GM21447 (cell line): Measurements from ENCODE around the gene TIMM22.
"Not testable (repeated sequence)": the region's sequence is repeated elsewhere in the genome, so short reads cannot be mapped to it uniquely, and the experiment has no call there.

Experiments used
- ATAC-seq: cut with Tn5 transposase; IDR thresholded peaks from one replicate; pipeline ENCODE4 v1.9.1; 2021; ENCODE audit not compliant: unreplicated experiment

TIMM22 gene

DNA sequence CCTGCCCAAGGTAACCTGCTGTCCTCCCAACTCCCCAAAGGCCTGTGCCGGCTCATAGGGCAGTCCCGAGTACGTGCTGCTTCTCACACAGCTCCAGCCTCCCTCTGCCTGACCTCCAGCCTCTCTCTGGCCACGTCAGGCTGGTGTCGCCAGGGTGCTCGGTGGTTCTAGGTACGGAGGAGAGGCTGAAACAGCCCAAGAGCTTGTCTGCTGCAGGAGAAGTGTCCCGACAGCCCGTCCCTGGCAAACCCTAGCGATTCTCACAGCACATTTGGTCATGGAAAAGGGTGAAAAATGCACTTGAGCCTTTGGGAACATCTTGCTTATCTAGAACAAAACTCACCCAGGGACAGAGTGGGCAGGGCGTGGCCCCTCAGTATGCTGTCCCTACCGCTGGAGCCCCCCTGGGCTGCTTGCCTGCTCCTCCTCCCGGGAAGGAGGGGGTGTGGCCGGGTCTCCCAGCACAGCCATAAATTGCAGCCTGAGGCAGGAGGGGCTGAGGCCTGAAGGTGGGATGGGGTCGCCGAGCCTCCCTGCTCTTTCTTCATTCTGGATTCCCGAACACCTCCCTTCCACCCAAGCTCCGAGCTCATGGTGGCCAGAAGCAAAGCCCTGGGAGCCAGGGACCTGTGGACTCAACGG, 40.4 kb downstream of the TIMM22 start:
- ATAC-seq: no peak

GRCh38 chr17:1038459-1039122, 41.7 kb downstream of the TIMM22 start:
- ATAC-seq: no peak

GRCh38 chr17:1039123-1039507, 42.2 kb downstream of the TIMM22 start:
- no peak for ATAC-seq

DNA sequence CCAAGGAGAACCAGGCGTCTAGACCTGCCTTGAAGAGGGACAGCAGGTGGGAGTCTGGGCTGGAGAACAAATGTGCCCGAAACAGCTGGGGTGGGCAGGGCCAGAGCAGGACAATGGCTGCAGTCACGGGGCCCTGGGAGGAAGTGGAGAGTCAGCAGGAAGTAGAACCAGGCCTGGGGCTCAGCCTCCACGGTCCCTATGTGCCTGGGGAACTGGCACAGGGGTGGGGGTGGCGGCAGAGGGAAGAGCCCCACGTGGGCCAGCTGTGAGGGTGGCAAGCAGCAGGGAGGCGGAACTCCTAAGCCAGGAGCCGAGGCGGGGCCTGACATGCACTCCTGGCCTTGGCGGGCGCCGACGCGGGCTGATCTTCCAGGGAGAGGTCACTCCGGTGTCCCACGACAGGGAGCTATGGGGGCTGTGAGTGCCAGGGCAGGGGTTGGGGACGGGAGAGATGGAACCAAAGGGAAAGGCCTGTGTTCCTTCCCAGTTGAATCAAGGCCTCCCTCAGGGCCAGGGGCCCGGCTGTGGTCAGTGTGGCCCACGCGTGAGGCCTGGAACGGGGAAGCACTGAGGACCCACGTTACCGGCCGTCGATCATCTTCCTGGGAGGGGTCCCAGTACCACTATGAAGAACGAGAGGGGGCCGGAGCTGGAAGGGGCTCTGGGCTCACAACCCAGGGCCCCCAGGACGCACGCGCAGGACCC, 42.7 kb downstream of the TIMM22 start:
- no peak for ATAC-seq

- ATAC-seq: no peak
These were observed 43.3 kb downstream of the TIMM22 start for GRCh38 chr17:1040216-1040600.

GRCh38 chr17:1041746-1042145, 44.8 kb downstream of the TIMM22 start:
- ATAC-seq: no peak

DNA sequence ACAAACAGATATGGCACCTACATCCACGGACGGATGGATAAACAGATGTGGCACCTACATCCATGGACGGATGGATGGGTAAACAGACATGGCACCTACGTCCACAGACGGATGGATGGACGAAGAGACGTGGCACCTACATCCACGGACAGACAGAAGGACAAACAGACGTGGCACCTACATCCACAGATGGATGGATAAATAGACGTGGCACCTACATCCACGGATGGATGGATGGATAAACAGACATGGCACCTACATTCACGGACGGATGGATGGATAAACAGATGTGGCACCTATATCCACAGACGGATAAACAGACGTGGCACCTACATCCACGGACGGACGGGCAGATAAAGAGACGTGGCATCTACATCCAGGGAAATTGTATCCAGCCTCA, 45.6 kb downstream of the TIMM22 start:
- ATAC-seq: no peak

GRCh38 chr17:1043601-1044251, 46.8 kb downstream of the TIMM22 start:
- ATAC-seq: no peak

DNA sequence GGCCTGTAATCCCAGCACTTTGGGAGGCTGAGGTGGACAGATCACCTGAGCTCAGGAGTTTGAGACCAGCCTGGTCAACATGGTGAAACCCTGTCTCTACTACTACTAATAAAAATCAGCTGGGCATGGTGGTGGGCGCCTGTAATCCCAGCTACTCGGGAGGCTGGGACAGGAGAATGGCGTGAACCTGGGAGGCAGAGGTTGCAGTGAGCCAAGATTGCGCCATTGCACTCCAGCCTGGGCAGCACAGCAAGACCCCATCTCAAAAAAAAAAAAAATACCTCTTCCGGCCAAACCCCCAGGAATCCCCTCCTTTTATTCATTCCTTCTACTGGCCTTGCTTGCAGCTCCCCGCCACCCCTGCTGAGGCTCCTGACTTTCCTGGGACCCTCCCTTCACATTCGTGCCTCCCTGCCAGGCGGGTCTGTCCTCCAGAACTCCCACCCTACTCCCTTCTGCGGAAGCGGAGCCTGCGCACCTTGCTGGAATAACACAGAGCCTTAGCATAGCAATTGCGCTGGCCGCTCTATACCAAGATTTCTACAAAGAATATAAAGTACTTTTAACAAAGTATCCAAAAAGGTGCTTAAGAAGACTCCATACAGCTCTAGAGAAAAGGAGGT, 47.6 kb downstream of the TIMM22 start:
- not testable (repeated sequence) for ATAC-seq

GRCh38 chr17:1045456-1045855, 48.5 kb downstream of the TIMM22 start:
- ATAC-seq: no peak

DNA sequence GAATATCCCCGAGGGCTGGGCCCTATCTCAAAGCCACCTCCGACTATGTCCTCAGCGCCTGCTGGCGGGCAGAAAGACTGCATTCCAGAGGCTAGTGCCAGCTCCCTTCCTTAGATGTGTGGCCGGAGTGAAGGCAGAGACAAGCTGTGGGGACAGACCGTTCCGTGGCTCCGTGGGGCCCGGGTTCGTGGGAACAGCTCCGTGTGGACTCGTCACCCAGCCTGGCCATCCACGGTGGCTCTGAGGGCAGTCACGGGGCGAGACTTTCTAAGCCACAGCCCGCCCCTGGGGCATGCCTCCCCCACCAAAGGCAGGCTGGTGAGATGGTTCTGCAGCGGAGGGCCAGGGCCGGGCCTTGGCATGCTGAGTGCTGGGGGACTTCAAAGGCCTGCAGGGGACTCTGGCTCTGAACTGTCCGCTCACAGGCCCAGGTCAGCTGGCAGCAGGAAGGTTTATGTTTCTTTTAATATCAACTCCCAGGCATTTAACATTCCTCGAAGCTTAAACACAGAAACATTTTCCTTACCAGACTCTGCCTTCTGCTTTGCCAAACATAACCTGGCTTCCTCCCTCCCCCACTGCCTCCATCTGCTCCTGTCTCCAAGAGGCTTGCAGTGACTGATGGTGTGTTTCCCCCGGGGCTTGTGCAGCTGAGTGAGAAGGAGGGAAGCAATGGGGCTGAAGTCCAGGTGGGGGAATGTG, 50.4 kb downstream of the TIMM22 start:
- no peak for ATAC-seq

DNA sequence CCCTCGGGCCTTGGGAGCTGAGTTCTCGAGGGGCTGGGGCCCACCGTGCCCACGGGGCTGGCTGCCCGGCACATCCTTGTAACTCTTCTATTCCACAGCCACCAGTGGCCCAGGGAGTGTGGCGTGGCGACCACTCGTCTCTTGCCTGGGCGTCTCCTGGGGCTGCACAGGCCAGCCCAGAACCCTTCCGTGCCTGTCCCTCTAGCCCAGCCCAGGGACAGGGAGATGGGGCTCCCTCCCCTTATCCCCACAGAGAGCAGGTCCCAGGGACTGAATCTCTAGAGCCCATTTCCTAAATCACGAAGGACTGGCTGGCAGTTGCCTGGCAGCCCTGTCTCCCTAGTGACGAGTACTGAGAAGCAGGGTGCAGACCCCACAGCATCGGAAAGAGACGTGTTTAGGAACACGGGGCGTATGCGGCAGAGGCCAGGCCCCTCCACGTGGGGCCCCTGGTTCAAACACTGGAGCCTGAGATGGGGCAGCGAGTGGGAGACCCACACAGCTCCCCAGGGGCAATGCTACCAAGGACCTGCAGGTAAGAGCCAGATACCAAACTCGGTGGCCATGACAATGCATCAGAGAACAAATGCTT, 51.0 kb downstream of the TIMM22 start:
- no peak for ATAC-seq

GRCh38 chr17:1048516-1049115, 51.7 kb downstream of the TIMM22 start:
- not testable (repeated sequence) for ATAC-seq

- ATAC-seq: no peak
These were observed 52.7 kb downstream of the TIMM22 start for GRCh38 chr17:1049446-1050225.

- ATAC-seq: no peak
These were observed 53.5 kb downstream of the TIMM22 start for GRCh38 chr17:1050246-1050995.

DNA sequence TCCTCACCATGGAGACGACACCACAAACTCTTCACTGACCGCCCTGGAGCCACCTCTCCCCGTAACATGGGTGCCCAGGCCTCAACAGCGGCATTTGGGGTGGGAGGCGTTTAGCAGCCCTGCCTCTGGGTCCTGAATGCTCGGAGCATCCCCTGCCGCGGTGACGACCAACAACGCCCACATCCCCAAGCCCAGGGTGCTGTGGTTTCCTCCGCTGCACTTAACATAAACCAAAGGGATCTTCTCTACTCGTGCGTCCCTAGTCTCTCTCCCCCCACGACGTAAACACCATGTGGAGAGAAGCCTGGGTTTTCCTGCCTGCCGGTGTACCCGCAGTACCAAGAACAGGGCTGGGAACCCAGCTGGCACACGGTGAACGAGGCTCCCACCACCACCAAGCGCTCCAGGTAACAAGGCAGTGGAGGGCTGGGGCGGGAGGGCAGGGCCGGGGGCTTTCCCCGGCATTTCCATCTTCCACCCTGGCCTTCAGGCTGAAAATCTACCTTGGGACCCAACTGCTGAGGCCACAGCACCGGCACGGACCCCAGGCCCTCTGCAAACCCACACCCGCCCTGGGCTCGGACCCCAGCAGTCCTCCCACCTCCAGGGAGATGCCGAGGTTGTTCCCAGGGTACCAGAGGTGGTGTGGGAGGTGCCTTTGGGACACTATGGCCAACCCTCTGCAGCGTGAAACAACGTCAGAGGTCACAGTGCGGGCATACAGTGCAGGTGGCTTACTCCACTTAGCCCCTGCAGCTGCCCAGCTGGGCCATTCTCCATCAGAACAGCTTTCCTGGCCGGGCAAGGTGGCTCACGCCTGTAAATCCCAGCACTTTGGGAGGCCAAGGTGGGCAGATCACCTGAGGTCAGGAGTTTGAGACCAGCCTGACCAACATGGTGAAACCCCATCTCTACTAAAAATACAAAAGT, 54.3 kb downstream of the TIMM22 start:
- no peak for ATAC-seq
